HG02981 (cell line): ENCODE results near the gene PPP1CA.
A peak's percentile ranks its signal among the peaks of the same experiment; 100 is the strongest.

Experiments
- ATAC-seq: cut with Tn5 transposase; IDR thresholded peaks from one replicate; pipeline ENCODE4 v1.9.1; 2021; ENCODE audit warnings: mild to moderate bottlenecking, moderate library complexity; ENCODE audit not compliant: unreplicated experiment

The PPP1CA gene

DNA sequence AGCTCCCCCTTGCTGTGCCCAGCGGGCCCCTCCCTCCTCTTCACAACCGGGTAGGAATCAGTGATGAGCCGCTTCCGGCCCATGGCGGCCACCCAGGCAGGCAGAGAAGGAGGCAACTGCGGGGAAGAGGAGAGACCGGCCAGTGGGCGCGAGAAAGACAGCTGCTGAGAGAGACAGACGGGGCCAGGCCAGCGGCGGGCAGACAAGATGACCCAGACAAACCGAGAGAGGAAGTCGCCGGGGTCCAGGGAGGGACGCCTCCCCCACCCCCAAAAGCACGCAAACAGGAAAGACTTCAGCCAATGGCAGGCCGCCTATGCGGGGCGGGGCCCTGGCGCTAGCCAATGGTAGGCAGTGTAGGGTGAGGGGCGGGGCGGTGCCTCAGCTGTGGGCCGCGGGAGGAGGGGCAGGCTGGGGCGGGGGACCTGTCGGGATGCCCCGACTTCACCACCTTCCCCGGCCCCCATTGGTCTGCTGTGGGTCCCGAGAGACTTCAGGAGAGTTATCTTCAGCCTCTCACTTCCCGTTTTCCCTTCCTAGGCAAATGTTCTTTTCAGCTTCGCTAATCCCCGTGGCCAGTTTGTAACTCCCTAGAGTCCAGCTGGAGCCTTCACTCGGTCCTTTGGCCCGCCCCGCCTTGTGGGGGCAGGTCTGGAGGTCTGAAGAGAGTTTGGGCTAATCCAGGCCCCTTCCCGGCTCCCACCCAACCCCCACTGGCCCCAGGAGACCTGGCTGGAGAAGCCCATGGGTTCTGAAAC lies 48.2 kb downstream of the PPP1CA start, which contains the start of gene POLD4:
Gene POLD4 (minus strand): TSS at position 230 of the 758 bp plus-strand sequence. CDS start 147 bp downstream, at position 83.
- ATAC-seq, result peak; percentile 67

DNA sequence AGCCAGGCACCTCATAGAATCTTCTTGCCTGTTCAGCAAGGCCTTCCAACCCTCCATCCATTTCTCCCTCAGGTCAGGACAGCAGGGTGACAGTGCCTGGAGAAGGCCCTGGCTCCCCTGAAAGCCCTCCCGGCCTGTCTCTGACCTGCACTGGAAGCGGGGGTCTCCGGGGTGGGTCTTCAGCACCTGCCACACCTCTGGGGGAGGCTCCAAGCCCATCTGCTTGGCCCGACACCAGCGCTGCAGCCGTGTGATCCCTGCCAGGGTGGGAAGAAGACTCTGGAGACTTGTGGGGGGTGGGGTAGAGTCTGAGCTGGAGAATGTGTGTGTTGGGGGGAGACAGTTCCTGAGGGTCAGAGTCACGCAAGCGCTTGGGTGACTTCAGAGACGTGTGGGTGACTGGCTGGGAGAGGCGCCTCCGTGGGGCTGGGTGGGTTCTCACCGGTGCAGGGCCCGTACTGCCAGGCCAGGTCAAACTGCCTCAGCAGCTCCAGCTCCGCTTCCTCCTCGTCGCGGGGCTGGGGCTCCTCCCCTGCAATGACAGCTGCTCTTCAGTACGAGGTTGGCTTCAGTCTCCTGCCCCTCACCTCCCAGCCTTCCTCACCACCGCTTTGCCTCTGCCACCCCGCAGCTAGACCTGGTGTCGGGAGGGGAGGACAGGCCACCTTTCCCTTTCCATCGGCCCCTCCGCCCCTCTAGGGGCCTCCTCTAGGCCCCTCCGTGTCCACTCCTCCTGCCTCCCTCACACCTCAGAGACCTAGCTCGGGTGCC lies 48.9 kb downstream of the PPP1CA start:
- ATAC-seq, result peak; percentile 8

DNA sequence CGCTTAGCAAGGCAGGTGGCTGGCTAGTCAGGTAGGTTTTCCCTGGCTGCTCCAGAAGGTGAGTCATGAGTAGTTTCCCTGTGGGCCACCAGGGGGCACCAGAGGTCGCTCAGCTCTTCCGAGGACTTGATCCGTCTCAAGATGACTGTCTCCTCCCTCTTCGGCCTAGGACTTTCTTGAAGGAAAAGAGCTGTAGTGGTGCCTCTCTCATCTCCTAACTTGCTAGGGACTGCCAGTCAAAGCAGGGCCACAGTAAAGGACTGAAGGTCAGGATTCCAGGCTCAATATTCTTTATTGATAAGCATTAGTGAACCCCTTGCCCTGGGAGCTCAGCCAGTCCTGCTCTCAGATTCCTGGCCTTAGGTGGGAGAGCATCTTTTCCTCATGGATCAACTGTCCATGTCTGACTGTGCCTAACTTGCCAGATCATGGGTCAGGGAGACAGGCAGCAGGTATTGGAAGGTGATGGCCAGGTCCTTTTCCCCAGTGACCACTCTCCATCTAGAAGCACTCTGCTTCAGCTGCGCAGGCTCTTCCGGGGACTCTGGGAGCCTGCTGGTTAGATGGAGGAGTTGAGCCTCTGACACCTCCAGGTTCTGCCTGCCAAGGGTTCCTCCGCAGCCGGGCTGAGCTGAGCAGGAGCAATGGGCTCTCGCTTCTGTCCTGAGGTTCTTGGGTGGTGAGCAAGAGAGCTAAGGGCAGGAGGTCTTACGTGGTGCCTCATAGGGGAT lies 50.2 kb downstream of the PPP1CA start:
- no peak for ATAC-seq

DNA sequence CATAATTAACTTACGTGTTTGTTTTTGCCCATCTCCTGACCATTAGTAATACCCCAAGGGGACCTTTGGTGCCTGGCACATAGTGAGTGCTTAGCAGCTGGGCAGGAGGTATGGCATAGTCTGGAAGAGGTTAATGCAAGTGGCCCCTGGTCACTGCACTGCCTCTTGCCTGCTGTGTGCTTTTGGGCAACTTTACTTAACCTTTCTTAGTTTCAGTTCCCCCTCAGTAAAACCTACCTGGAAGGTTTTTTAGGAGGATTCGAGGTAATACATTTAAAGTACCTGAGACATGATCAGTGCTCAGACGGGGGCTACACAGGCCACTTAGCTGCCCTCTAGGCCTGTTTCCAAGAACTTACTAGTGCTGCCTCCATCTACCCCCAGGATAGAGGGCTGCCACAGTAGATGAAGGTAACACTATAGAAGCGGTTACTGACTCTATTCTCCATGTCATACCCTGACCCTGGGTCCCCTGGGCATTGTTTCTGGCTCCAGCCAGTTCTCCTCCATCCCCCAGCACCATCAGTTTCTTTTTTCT lies 51.7 kb downstream of the PPP1CA start:
- no peak for ATAC-seq

DNA sequence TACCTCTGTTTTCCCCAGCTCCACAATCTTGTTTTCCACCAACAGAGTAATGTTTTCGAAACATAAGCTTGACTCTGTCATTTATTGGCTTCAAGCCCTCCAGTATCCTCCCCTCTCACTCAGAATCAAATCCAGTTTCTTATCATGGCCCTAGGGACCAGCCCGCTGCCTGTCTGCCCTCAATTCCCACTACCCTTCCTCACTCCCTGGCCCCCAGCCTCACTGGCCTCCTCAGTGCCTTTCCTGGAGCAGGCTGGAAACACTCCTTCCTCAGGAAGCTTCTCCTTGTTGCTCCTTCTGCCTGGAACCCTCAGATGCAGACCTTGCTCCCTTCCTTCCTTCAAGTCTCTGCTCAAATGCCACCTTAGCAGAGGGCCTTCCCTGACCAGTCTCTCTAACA lies 52.2 kb downstream of the PPP1CA start:
- no peak for ATAC-seq

DNA sequence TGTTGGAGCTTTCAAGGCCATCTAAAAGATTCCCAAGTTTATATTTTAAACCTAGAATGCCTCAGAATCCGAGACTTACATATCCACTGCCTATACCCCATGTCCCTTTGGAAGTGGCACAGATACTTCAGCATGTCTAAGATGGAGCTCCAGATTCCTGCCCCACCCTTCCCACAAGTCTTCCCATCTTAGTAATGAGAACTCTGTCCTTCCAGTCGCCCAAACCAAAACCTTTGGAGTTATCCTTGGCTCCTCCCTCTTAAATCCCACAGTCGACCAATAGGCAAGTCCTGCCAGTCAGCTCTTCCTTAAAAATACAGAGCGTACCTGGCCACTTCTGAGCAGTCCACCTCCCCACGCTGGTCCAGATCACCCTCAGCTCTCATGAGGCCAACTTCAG lies 52.6 kb downstream of the PPP1CA start:
- ATAC-seq, result no peak
